ENCODE measurements around the gene PROCA1. TPM values are rescaled to one million over a fixed set of nuclear protein-coding genes. Genes with fewer than 3 reads are reported as not detected.
"Not testable (repeated sequence)": the region's sequence is repeated elsewhere in the genome, so short reads cannot be mapped to it uniquely, and the experiment has no call there.

Gene PROCA1
- total RNA-seq, 2 donors from 2014 or later = 1.2 to 2.1 TPM

DNA sequence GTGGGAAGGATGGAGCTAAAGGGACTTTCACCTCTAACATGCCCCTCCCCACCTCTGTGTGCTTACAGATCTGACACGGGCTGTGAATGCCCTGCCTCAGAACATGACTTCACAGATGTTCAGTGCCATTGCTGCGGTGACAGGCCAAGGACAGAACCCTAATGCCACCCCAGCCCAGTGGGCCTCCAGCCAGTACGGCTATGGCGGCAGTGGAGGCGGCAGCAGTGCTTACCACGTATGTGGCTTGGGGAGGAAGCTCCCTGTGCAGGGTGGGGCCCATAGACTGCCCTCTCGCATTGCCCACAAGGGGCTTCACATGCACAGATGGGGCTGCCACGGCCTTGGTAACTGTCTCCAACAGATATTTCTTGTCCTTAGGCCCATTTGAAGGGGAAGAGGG is 11.4 kb downstream of the PROCA1 start:
- DNase-seq (ENCODE audit: low spot score) = no peak
- intact Hi-C loops (cut with DNase I) = no loop called here

DNA sequence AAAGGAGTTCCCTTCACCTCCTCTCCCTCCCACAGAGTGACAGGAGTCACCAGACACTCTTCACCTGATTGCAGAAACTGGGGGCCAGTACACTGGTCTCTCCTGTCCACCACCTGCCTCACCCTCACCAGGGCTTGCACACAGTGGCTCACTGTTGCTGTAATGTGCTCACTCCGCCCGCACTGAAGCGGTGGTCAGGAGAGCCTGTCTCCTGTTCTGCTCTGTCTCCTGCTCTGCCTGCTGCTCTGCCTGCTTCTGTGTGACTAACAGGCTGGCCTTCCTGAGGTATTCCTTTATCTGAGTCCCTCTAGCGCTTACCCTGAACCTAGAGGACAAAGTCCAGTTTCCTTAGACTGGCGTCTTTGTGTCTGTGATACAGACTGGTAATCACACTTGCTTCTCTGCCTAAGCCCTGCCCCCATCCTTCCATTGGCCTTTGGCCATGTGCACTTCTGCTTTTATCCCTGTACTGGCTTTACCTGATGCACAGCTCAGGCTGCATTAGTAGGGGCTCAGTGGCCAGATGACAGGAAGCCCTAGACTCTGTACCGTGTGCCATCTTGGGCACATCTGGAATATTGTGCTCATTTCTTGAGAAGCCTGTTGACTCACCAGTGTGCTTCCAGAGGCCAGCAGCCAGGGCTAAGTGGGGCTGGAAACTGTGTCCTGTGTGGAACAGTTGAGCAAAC is 13.3 kb downstream of the PROCA1 start:
- DNase-seq (ENCODE audit: low spot score) = no peak
- intact Hi-C loops (cut with DNase I) = no loop called here

DNA sequence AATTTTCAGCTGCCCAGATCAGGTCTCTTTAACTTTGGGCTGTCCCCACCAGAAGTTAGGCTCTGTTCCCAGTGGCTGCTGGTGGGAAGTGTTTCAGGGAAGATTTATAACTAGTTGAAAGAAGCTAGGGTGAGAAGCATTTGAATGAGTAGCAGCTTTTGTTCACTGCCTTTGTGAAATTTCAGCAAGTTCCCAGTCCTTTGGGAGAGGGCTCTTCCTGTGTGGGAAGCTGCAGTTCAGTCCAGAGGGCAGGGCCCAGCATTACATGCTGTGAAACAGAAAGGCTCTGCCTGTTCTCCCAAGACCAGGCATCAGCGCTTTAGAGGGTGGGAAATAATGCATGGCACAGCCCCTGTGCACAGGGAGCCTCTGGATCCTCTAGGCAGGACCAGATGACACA is 17.8 kb downstream of the PROCA1 start:
- intact Hi-C loops (cut with DNase I) = no loop called here
- peak; percentile 18 for DNase-seq (ENCODE audit: low spot score)

DNA sequence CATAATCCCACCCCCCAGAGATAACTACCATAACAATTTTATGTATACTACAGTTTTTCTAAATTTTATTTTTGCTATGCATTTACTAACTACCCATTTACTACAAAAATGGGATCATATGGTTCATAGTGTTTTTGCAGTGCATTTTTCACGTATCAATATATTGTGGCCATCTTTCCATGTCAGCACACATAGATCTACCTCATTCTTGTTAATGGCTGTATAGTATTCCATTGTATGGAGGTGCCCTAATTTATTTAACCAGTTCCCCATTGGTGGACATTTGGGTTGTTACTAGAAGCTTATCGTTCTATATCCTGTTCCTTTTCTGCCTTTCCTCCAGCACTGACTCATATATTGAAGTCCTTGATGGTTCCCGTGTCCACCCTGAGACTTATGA is 22.7 kb downstream of the PROCA1 start:
- DNase-seq (ENCODE audit: low spot score) = no peak
- intact Hi-C loops (cut with DNase I) = no loop called here

DNA sequence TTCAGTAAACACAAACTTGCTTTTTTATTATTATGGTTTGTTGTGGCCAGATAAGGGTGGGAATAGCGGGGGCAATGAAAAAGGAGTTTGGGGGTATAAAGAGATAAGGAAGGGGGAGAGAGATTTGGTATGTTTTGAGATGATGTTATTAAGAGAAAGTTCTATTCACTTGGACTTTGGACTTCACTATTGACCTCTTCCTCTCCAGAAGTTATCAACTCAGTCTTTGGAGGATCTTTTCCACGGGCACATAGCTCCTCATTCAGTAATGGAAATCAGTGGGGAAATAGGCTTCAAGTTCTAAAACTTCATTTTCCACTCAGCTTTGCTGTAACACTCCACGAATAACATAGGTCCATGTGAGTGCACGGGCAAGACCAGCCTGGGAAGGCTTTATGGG is 23.2 kb downstream of the PROCA1 start:
- no peak for DNase-seq (ENCODE audit: low spot score)
- intact Hi-C loops (cut with DNase I) = no loop called here

DNA sequence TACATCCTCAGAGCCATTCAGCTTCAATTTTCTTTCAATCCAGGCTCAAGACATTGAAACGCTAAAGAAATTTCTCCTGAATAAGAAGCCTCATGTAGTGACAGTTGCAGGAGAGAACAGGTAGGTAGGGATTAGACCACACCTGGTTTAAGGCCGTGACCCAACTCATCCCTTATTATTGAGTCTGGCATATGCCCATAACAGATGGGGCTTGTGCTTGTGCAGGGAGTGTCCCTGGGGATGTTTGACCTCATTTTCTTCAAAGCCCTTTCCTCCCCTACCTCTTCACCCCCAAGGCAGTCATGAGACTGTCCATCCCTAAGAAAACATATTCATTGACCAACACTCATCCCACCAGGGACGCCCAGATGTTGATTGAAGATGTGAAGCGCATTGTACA is 25.4 kb downstream of the PROCA1 start:
- DNase-seq (ENCODE audit: low spot score) = peak; percentile 19
- intact Hi-C loops (cut with DNase I) = no loop called here

DNA sequence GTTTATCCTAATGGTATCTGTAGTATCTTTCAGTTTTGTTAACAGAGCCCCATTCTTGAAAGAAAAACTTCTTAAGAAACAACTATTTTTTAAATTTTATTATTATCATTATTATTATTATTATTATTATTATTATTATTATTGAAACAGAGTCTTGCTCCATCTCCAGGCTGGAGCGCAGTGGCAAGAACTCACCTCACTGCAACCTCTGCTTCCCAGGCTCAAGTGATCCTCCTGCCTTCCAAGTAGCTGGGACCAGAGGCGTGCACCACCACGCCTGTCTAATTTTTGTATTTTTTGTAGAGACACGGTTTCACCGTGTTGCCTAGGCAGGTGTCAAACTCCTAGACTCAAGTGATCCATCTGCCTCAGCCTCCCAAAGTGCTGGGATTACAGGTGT is 26.3 kb downstream of the PROCA1 start:
- intact Hi-C loops (cut with DNase I) = no loop called here

DNA sequence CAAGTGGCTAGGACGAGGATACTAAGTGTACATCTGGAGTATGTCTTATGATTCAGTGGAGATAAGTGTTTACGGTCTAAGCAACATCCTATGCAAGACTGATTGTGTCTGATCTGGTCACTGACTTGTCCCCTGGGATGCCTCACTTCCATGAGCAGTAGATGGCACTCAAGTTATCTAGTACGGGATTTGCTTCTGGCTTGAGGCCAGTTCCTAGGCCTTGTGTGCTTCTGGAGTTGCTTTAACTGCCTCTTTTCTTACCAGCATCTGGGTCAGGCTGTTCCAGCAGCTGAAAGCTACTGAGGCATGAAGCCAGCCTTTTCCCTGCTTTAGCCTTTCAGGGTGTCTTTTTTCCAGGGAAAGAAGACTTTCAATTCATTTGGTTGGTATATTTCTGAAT is 26.7 kb downstream of the PROCA1 start:
- intact Hi-C loops (cut with DNase I) = no loop called here
- DNase-seq (ENCODE audit: low spot score) = peak; percentile 18

More for the DNA sequence above, 26.3 kb downstream of the PROCA1 start:
- peak; percentile 14 for DNase-seq (ENCODE audit: low spot score)

DNA sequence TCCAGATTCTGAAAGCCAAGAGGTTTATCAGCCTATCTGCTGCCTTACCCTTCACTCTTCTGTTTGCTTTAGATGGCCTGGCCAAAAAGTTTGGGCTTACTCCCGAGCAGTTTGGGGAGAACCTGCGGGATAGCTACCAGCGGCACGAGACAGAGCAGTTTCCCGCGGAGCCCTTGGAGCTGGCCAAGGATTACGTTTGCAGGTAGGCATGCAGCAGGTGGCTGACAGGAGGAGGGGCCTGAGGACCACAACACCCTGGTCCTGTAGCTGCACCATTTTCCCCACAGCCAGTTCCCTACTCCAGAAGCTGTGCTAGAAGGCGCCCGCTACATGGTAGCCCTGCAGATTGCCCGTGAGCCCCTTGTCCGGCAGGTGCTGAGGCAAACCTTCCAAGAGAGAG is 29.0 kb downstream of the PROCA1 start:
- peak; percentile 19 for DNase-seq (ENCODE audit: low spot score)
- intact Hi-C loops (cut with DNase I) = no loop called here

DNA sequence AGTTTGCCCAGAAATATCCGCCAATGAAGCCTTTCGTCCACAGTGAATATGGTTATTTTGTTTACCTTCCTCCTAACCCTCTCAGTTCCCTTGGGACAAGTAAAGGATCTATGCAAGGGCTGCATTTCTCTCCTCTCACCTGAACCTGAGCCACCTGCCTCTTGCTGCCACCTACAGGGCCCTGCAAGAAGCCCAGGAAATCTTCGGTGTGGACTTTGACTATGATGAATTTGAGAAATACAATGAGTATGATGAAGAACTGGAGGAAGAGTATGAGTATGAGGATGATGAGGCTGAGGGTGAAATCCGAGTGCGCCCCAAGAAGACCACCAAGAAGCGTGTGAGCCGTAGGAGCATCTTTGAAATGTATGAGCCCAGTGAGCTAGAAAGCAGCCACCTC is 35.7 kb downstream of the PROCA1 start:
- no peak for DNase-seq (ENCODE audit: low spot score)
- intact Hi-C loops (cut with DNase I) = no loop called here

DNA sequence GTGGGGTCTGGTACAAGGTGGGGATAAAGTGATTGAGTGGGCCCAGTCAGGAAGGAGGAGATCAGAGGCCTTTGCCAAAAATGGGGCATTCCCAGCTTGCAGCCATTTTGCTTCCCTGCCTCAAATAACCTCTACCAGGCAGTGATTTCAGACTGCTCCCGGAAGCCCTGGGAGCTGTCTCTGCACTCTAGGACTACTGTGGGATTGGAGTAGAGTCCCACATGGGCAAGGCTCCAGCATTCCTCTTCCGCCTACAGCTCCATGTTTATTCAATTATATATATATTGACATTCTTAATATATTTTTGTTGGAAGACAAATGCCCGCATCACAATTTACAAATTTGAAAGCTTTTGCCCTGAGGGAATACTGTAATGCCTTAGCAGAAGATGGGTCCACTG is 36.2 kb downstream of the PROCA1 start:
- DNase-seq (ENCODE audit: low spot score) = no peak
- intact Hi-C loops (cut with DNase I) = no loop called here

DNA sequence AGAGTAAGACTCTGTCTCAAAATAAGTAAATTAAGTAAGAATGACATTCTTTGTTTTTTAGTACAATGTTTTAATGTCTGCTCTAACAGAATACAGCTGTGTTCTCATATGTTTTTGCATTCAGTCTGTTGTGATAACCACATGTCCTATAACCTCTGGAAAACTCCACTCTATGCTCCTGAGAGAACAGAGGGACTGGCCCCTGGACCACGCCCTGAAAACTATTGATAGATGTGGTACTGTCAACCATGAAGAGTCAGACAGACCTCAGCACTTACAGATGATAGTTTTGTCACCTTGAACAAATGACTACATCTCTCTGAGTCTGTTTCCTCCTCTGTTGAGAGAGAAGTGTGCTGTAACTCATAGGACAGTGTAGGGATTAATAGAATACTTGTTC is 41.8 kb downstream of the PROCA1 start:
- intact Hi-C loops (cut with DNase I) = no loop called here
- no peak for DNase-seq (ENCODE audit: low spot score)

DNA sequence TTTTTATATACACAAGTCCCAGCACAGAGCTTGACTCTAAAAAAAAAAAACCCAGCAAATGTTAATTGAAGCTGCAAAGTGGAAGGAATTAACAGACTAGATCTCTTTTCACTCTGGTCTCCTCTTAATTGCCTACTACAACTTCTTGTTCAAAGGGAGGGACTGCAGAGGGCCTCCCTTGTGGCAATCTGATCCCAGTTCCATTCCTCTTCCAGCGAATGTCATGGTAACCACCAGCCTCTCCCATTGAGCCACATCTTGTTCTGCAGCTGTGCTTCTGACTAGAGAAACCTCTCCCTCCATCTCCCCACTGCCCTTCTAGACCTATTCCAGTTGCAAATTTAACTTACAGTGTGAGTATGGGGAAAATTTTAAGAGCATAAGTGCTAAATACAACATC is 43.8 kb downstream of the PROCA1 start:
- no peak for DNase-seq (ENCODE audit: low spot score)
- intact Hi-C loops (cut with DNase I) = no loop called here

DNA sequence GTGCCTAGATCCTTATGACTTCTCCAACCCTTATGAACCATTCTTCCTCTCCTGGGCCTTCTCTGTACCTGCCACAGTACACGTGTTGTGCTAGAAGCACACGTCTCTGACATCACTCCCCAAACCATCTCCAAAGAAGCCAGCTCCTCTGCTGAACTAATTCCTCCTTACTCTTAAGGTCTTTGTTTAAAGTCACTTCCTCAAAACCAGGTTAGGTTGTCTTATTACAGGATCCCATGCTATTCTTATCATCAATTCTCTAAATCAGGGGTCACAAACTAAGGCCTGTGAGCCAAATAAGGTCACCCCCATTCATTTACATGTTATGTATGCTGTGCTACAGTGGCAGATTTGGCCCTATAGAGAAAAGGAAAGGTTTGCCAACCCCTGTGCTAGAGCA is 45.7 kb downstream of the PROCA1 start:
- intact Hi-C loops (cut with DNase I) = no loop called here
- DNase-seq (ENCODE audit: low spot score) = no peak

DNA sequence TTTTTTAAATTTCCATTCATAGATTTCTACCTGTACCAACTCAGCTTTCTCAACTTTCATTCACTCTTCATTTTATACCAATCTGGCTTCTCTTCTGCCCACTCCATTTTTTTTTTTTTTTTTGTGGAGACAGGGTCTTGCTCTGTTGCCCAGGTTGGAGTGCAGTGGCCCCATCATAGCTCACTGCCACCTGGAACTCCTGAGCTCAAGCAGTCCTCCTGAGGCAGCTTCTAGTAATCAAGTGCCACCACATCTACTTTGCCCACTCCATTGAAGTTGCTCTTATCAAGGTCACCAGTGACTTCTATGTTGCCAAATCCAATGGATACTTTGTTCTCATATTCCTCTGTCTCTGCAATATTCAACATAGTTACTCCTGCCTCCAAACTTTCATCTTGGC is 48.0 kb downstream of the PROCA1 start:
- no peak for DNase-seq (ENCODE audit: low spot score)
- intact Hi-C loops (cut with DNase I) = no loop called here

DNA sequence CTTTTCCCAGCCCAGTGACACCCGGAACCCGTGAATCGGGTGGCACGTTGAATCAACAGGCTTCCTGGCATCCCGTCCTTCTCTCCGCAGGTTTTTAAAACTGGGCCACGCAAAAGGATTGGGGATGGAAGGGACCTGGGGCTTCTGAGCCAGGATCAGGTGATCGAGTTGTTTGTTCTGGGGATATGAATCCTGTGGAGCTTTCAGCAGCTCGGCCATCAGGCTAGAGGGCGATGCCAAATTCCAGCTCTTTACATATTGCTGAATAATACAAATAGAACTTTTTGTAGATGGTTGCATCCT is 49.2 kb downstream of the PROCA1 start:
- intact Hi-C loops (cut with DNase I) = no loop called here

DNA sequence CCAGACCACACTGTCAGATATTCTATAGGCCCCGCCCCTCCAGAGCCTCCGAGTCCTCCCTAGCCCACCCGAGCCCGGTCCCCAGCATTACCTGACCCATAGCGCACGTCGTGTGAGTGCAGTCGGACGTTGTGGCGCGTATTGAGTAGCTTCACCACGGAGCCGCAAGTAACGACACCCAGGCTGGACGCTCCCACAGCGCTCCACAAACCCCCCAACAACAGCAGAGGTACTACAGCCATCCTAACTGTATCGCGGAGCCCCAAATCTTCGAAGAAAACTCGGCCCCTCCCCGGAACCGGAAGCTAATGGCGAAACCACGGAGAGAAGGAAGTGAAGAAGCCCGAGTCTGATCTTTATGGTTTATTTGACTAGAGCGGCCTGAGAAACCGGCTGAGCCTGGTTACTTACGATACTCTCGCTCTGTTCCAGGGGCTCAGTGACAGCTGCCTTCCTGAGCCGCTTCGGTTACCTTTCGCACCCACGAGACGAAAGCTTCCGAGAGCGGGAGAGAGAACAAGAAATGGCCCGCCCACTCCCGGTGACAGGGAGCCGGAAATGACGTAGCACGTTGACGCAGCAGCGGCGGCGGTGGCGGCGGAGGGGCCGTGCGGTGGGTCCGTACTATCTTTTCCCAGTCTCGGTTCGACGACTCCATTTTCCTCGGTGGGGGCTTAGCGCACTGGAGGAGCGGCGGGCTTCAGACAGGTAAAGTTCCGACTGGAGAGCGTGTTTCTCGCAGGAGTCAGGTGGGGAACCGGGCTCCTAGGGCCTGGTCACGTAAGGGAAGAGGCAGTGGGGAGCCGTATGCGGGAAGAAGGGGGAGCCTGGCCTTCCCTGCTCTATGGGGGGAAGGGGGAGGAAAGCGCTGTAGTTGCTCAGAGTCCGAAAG is 49.8 kb downstream of the PROCA1 start, which contains the start of the genes SDF2 and SUPT6H:
TSS of gene SDF2 (minus strand) at position 272 of the 892 bp plus-strand sequence. CDS start at position 242, 30 bp downstream.
TSS of gene SUPT6H (plus strand) at position 571 of the 892 bp plus-strand sequence. CDS start 11,197 bp downstream, outside the sequence.
- DNase-seq (ENCODE audit: low spot score) = peak; percentile 98
- intact Hi-C loops (cut with DNase I) = no loop called here

More for the DNA sequence above, 49.2 kb downstream of the PROCA1 start:
- no peak for DNase-seq (ENCODE audit: low spot score)

DNA sequence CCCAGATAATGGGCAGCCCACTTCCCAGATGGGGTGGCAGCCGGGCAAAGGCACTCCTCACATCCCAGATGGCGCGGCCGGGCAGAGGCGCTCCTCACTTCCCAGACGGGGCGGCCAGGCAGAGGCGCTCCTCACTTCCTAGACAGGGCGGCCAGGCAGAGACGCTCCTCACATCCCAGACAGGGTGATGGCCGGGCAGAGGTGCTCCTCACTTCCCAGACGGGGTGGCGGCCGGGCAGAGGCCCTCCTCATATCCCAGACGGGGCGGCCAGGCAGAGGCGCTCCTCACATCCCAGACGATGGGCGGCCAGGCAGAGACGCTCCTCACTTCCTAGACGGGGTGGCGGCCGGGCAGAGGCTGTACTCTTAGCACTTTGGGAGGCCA is 52.2 kb downstream of the PROCA1 start:
- peak; percentile 48 for DNase-seq (ENCODE audit: low spot score)
- intact Hi-C loops (cut with DNase I) = loop anchor here in 1 of 2 donors (10.0 kb wide), 1 partner anchor 1125 kb away; no protein-coding TSS in a partner anchor

DNA sequence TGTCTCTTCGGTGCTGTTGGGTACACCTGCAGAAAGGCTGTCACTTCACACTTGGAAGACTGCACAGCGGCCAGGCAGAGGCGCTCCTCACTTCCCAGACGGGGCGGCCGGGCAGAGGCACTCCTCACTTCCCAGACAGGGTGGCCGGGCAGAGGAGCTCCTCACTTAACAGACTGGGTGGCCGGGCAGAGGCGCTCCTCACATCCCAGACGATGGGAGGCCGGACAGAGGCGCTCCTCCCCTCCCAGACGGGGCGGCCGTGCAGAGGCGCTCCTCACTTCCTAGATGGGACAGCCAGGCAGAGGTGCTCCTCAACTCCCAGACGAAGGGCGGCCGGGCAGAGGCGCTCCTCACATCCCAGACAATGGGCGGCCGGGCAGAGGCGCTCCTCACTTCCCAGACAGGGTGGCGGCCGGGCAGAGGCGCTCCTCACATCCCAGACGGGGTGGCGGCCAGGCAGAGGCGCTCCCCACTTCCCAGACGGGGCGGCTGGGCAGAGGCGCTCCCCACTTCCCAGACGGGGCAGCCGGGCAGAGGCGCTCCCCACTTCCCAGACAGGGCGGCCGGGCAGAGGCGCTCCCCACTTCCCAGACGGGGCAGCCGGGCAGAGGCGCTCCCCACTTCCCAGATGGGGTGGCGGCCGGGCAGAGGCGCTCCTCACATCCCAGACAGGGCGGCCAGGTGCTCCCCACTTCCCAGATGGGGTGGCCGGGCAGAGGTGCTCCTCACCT is 52.8 kb downstream of the PROCA1 start:
- DNase-seq (ENCODE audit: low spot score) = not testable (repeated sequence)
- intact Hi-C loops (cut with DNase I) = loop anchor here in 1 of 2 donors (10.0 kb wide), 1 partner anchor 1124 kb away; no protein-coding TSS in a partner anchor

DNA sequence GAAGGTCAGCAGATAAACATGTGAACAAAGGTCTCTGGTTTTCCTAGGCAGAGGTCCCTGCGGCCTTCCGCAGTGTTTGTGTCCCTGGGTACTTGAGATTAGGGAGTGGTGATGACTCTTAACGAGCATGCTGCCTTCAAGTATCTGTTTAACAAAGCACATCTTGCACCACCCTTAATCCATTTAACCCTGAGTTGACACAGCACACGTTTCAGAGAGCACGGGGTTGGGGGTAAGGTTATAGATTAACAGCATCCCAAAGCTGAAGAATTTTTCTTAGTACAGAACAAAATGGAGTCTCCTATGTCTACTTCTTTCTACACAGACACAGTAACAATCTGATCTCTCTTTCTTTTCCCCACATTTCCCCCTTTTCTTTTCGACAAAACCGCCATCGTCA is 53.3 kb downstream of the PROCA1 start:
- not testable (repeated sequence) for DNase-seq (ENCODE audit: low spot score)
- intact Hi-C loops (cut with DNase I) = loop anchor here in 1 of 2 donors (10.0 kb wide), 1 partner anchor 1124 kb away; no protein-coding TSS in a partner anchor
